Measurements from ENCODE around the gene RPH3AL. TPM values are rescaled to one million over a fixed set of nuclear protein-coding genes. Genes with fewer than 3 reads are reported as not detected.
"Not testable (repeated sequence)": the region's sequence is repeated elsewhere in the genome, so short reads cannot be mapped to it uniquely, and the experiment has no call there.

RPH3AL gene
- total and polyA plus RNA-seq, 3 donors from 2014 or later = 4.4 to 13.5 (median 6.5) TPM

DNA sequence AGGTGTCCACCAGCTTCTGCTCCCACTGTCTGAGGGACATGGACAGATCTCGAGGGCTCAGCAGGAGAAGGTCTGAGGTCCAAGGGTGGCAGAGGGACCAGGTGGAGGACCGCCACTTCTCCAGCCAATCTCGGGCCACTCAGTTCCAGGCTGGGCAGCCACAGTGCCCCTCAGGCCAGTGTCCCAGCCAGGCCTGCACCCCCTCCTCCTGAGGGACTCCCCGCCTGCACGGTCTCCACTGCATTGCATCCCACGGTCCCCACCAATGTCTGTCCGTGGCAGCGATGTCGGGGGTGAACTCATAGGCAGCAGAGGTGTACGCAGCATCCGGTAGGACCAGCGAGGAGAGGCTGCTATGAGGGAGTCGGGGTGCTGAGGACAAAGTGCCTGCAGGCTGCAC, 107.0 kb downstream of the RPH3AL start:
- H3K4me3 ChIP-seq = no peak overlapping the region
- intact Hi-C loops (cut with DNase I; ENCODE audit: low total_unique reads) = no loop called here
- H3K9me3 ChIP-seq = no peaks in the 10 kb centered on the region
- 88 to 95% methylated on average over 10 to 13 of the region's 13 CpGs for WGBS, 2 donors
- H3K4me1 ChIP-seq = no peaks in the 10 kb centered on the region
- H3K36me3 ChIP-seq (ENCODE audit: low read depth, missing control alignments) = no peaks in the 10 kb centered on the region
- no peaks in the 10 kb centered on the region for H3K27me3 ChIP-seq
- TF ChIP-seq, protein P1, sequence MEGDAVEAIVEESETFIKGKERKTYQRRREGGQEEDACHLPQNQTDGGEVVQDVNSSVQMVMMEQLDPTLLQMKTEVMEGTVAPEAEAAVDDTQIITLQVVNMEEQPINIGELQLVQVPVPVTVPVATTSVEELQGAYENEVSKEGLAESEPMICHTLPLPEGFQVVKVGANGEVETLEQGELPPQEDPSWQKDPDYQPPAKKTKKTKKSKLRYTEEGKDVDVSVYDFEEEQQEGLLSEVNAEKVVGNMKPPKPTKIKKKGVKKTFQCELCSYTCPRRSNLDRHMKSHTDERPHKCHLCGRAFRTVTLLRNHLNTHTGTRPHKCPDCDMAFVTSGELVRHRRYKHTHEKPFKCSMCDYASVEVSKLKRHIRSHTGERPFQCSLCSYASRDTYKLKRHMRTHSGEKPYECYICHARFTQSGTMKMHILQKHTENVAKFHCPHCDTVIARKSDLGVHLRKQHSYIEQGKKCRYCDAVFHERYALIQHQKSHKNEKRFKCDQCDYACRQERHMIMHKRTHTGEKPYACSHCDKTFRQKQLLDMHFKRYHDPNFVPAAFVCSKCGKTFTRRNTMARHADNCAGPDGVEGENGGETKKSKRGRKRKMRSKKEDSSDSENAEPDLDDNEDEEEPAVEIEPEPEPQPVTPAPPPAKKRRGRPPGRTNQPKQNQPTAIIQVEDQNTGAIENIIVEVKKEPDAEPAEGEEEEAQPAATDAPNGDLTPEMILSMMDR (IDR thresholded peaks at IDR 0.05) = no peak
- TF ChIP-seq POLR2A (IDR thresholded peaks at IDR 0.05) = no peak
- DNase-seq = no peak
- no peak overlapping the region for H3K27ac ChIP-seq

DNA sequence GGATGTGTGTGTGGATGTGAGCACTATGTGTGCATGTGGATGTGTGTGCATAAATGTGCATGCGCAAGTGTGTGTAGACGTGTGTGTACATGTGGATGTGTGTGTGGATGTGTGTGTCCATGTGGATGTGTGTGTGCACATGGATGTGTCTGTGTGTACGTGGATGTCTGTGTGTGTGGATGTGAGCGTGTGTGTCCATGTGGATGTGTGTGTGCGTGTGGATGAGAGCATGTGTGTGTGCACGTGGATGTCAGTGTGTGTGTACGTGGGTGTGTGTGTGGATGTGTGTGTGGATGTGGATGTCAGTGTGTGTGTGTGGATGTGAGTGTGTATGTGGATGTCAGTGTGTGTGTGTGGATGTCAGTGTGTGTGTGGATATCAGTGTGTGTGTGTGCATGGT, 107.6 kb downstream of the RPH3AL start:
- H3K27ac ChIP-seq = no peak overlapping the region
- intact Hi-C loops (cut with DNase I; ENCODE audit: low total_unique reads) = no loop called here
- WGBS, 2 donors = 93 to 95% methylated on average over 7 of the region's 7 CpGs

DNA sequence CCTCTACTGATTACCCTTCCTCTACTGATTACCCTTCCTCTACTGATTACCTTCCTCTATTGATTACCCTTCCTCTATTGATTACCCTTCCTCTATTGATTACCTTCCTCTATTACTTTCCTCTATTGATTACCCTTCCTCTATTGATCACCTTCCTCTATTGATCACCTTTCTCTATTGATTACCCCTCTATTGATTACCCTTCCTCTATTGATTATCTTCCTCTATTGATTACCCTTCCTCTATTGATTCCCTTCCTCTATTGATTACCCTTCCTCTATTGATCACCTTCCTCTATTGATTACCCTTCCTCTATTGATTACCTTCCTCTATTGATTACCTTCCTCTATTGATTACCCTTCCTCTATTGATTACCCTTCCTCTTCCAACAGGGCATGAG, 108.7 kb downstream of the RPH3AL start:
- DNase-seq; H3K9me3 ChIP-seq; intact Hi-C loops (cut with DNase I; ENCODE audit: low total_unique reads); H3K27ac ChIP-seq; H3K36me3 ChIP-seq (ENCODE audit: low read depth, missing control alignments); H3K4me1 ChIP-seq; H3K4me3 ChIP-seq; H3K27me3 ChIP-seq: not testable (repeated sequence)

More for the DNA sequence above, 107.6 kb downstream of the RPH3AL start:
- Histone ChIP-seq H3K9me3 (no peaks in the 10 kb centered on the region), H3K4me1 (no peaks in the 10 kb centered on the region), H3K27me3 (no peaks in the 10 kb centered on the region), H3K36me3 (ENCODE audit: low read depth, missing control alignments) (no peaks in the 10 kb centered on the region), H3K4me3 (no peak overlapping the region)
- DNase-seq = no peak
- TF ChIP-seq POLR2A (IDR thresholded peaks at IDR 0.05) = no peak
- TF ChIP-seq, protein P1 (IDR thresholded peaks at IDR 0.05) = no peak

DNA sequence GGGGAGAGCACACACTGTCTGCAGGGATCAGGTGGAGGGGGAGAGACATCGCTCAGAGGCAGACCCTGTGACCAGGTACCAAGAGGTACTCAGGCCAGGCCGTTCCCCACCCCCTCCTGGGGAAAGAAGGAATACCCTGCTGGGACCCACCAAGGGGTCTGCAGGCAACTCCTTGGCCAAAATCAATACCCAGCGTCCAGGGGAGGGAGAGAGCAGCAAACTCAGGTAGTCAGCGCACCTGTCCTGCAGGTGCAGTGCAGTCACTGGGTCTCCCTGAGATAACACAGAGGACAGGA, 113.7 kb downstream of the RPH3AL start:
- Histone ChIP-seq H3K36me3 (ENCODE audit: low read depth, missing control alignments) (no peaks in the 10 kb centered on the region), H3K4me1 (no peaks in the 10 kb centered on the region), H3K27me3 (no peaks in the 10 kb centered on the region), H3K4me3 (no peak overlapping the region), H3K9me3 (no peaks in the 10 kb centered on the region), H3K27ac (no peak overlapping the region)
- DNase-seq = no peak
- intact Hi-C loops (cut with DNase I; ENCODE audit: low total_unique reads) = no loop called here
- WGBS, 2 donors = 80 to 96% methylated on average over 3 to 4 of the region's 4 CpGs
- TF ChIP-seq, protein P1 (IDR thresholded peaks at IDR 0.05) = no peak
- no peak for TF ChIP-seq POLR2A (IDR thresholded peaks at IDR 0.05)

DNA sequence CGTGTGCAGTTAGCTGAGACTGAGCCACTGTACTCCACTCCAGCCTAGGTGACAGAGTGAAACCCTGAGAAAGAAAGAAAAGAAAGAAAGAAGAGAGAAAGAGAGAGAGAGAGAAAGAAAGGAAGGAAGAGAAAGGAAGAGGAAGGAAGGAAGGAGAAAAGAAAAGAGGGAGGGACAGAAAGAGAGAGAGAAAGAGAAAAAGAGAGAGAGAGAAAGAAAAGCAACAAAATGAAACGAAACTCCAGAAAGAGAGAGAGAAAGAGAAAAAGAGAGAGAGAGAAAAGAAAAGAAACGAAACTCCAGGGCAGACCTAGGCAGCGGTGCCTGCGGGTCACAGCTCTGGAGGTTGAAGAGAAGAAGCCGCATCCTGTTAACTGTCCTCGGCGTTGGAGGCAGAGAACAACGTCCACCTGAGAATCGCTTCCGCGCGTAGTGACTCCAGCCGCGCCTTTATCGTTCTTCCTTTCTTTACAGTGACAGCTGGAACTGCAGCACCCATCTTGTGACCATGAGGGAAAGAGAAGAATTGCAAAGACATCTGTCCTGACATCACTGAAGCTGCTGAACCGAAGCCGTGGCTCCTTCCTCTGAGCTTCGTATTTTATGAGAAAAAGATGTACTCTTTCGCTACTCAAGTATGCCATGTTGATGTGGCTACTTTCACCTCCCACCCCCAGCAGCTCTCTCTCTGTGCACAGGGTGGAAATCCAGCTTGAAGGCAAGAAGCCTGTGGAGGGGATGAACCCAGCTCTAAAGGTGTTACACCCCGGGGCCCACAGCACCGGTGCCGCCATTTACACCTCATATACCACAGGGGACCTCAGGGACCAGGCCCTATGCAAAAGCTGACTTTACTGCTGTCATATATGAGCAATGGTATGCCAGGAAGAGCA, 114.3 kb downstream of the RPH3AL start:
- intact Hi-C loops (cut with DNase I; ENCODE audit: low total_unique reads) = no loop called here
- TF ChIP-seq, protein P1 (IDR thresholded peaks at IDR 0.05) = no peak
- no peak for TF ChIP-seq POLR2A (IDR thresholded peaks at IDR 0.05)
- Histone ChIP-seq H3K9me3 (no peaks in the 10 kb centered on the region), H3K36me3 (ENCODE audit: low read depth, missing control alignments) (no peaks in the 10 kb centered on the region), H3K4me3 (no peak overlapping the region), H3K4me1 (no peaks in the 10 kb centered on the region), H3K27ac (no peak overlapping the region), H3K27me3 (no peaks in the 10 kb centered on the region)
- no peak for DNase-seq
- 90 to 91% methylated on average over 23 of the region's 23 CpGs for WGBS, 2 donors

Measured in testis (tissue), 3 donors.